GM12864 (cell line): ENCODE results near the gene AMT.
A peak's percentile ranks its signal among the peaks of the same experiment; 100 is the strongest.

ENCODE experiments used
- DNase-seq: peaks from one replicate; pipeline ENCODE4 v3.0.0-alpha.2; 2011; ENCODE audit warnings: low read depth
- H3K4me3 ChIP-seq: 2 replicates; pipeline ENCODE4 v1.5.1; 2011; ENCODE audit warnings: mild to moderate bottlenecking, low read depth, low read length, control low read depth
- TF ChIP-seq, protein P1 (sequence below): IDR thresholded peaks from 2 replicates; pipeline ENCODE4 v1.5.1; 2011; ENCODE audit warnings: low read depth, mild to moderate bottlenecking, moderate library complexity, low read length, control low read depth, inconsistent platforms; ENCODE audit errors: missing control alignments

AMT gene

DNA sequence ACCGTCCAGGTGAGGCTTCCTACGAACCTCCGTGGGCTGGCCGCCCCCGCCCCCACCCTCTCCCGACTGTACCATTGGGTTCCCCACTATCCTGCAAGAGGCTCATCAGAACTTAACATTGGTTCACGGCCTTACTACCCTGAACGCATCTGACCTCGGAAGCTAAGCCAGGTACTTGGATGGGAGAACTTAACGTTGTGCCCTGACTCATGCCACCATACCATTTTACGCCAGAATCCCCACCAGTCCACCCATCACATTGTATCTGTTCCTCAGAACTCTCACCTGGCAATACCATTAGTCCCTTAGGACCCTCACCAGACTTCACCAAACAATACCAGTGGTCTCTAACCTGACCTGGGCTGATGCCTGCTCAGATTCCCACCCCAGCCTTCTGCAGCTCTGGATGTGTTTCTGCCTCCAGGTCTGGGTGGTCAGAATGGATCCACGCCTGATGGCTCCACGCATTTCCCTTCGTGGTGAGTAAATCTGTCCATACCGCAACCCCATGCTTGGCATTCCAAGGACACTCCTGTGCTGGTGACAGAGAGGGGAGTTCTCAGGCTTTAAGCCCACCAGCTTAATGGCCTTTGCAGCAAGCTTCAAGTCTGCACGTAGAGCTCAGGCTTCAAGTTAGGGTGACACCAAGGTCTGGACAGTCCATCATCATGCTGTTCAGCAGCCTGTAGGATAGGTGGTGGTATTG is 9.5 kb downstream of the AMT start:
- peak overlapping the region; percentile 77 for H3K4me3 ChIP-seq
- DNase-seq, result no peak
- TF ChIP-seq, protein P1, sequence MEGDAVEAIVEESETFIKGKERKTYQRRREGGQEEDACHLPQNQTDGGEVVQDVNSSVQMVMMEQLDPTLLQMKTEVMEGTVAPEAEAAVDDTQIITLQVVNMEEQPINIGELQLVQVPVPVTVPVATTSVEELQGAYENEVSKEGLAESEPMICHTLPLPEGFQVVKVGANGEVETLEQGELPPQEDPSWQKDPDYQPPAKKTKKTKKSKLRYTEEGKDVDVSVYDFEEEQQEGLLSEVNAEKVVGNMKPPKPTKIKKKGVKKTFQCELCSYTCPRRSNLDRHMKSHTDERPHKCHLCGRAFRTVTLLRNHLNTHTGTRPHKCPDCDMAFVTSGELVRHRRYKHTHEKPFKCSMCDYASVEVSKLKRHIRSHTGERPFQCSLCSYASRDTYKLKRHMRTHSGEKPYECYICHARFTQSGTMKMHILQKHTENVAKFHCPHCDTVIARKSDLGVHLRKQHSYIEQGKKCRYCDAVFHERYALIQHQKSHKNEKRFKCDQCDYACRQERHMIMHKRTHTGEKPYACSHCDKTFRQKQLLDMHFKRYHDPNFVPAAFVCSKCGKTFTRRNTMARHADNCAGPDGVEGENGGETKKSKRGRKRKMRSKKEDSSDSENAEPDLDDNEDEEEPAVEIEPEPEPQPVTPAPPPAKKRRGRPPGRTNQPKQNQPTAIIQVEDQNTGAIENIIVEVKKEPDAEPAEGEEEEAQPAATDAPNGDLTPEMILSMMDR, result no peak

DNA sequence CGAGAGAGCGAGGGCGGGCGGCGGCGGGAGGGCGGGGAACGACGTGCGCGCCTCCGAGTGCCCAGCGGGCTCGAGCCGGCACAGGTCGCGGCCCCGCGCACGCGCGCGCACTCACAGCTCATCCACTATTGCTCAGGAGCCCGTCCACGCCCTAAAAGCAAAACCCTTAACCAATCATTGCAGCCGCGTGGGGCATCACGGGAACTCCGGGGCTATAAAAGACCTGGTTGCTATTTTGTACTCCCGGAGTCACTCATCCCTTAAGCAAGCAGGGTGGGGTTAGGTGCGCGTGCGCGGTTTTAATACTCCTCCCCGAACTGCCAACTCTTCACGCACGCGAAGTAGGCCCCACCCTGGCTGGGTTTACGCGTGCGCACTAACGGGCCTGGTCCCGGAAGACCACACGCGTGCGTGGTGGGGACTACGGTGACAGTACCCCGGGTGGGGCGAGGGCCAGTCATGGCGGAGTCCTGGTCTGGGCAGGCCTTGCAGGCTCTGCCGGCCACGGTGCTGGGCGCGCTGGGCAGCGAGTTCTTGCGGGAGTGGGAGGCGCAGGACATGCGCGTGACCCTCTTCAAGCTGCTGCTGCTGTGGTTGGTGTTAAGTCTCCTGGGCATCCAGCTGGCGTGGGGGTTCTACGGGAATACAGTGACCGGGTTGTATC is 10.2 kb downstream of the AMT start, which contains the start of the genes RHOA and TCTA:
TSS of gene RHOA (minus strand) at position 9 of the 664 bp plus-strand sequence. CDS start 36,387 bp downstream, outside the sequence.
TSS of gene TCTA (plus strand) at position 456 of the 664 bp plus-strand sequence. CDS start at position 460, 4 bp downstream.
- TF ChIP-seq, protein P1, result no peak
- peak within 1 kb of the TSS; percentile 77 for H3K4me3 ChIP-seq
- DNase-seq, result peak; percentile 99

DNA sequence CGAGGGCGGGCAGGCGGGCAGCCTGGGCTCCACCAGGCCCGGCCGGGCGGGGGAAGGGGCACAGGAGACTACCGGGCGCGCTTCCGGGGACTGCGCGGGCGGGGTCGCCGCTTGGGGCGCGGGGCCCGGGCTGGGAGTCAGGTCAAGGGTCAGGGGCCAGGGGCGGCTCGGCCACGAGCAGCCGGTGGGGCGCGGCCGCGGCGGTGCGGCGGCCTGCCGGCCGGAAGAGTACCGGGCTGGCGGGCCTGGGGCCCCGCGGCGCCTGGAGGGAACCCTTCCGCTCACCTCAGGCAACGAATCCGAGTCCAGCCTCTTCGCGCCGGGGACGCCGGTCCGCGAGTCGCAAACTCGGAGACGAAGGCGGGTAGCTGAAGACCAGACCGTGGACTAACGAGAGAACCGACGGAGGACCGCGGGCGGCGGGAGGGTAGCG is 10.7 kb downstream of the AMT start:
- TF ChIP-seq, protein P1, result no peak
- H3K4me3 ChIP-seq, result peak overlapping the region; percentile 74
- no peak for DNase-seq

DNA sequence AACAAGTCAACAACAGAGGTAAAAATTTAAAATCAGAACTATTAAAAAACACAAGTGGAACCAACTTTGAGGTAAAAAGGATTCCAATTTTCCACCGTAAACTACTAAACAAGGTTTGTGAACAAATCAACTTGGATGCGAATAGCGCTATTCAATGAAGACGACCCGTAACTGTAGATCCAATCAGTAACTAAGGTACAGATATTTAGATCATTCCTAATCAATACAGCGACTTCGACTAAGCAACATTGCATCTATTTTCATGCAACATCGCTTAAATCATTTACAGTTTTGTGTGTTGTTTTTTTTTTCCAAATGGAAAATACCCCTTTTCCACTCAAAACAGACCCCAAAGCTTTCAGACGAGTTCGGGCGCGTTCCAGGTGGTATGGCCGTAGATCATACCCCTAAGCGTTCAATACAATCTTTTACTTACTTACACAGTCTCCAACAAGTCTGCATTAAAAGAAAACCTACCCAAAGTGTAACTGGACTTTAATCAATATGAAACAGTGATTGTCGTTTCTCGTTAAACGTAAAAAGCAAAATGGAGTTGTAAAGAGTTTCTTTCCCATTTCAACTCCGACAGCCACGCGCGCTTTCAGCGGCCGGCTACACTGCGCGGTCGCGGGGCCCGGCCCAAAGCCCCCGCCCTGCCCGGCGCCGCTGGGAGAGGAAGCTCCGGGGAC is 11.3 kb downstream of the AMT start:
- no peak for DNase-seq
- TF ChIP-seq, protein P1, result no peak
- H3K4me3 ChIP-seq, result peak overlapping the region; percentile 74

DNA sequence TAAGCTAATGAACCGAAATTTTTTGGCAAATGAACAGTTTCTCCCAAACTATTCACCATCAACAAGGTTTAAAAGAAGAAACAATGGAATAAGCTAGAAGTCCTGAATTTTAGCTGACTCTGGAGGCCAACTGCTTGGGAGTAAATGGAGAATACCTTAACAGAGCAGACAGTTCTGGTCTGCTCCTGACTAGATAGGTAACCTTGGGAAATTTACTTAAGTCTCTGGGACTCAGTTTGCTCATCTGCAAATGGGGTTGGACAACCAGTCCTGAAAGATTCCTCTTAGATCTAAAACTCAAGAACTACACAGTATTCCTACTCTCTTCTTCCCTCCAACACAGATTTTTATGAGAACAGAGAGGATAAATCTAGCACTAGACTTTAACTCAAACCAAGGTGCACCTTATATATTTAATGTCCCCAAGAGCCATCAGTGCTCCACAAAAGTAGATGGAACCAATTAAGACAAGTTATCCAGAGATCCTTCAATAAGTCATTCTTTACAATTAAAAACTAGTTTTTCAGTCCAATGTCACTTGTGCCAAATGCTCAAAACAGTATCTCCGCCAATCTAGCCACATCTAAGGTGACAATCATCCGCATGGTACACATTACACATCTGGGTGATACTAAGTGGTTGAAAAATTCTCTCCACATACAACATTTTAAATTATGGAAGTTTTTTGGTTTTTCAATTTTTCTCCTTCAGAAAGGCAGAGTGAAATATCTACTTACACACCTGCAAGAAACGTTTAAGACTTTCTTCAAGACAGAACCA is 12.0 kb downstream of the AMT start:
- H3K4me3 ChIP-seq, result peak overlapping the region; percentile 74
- TF ChIP-seq, protein P1, result no peak
- DNase-seq, result no peak
